Muscle layer of duodenum (tissue), 2 donors: ENCODE measurements around the gene STK17A.
A peak's percentile ranks its signal among the peaks of the same experiment; 100 is the strongest.

Experiments
- H3K27ac ChIP-seq: one replicate; pipeline ENCODE4 v1.7.0; 2013; ENCODE audit warnings: mild to moderate bottlenecking, low read length
- H3K27me3 ChIP-seq: one replicate; pipeline ENCODE4 v1.7.0; 2013; ENCODE audit warnings: low read depth, mild to moderate bottlenecking, control low read depth, low read length
- H3K36me3 ChIP-seq, 2 donors: one replicate each; pipeline ENCODE4 v1.7.0; 2013; ENCODE audit warnings: low read length in 2 of 2, control low read depth in 1 of 2, mild to moderate bottlenecking in 1 of 2; ENCODE audit not compliant: insufficient read depth in 2 of 2, control insufficient read depth in 1 of 2
- H3K4me1 ChIP-seq, 2 donors: one replicate each; pipeline ENCODE4 v1.7.0; 2013; ENCODE audit warnings: low read length in 2 of 2, mild to moderate bottlenecking in 2 of 2, control low read depth in 1 of 2, moderate library complexity in 1 of 2; ENCODE audit not compliant: insufficient read depth in 2 of 2, control insufficient read depth in 1 of 2
- H3K4me3 ChIP-seq, 2 donors: one replicate each; pipeline ENCODE4 v1.7.0; 2013; ENCODE audit warnings: low read length in 2 of 2, low read depth in 1 of 2, mild to moderate bottlenecking in 1 of 2
- H3K9me3 ChIP-seq, 2 donors: one replicate each; pipeline ENCODE4 v1.7.0; 2013; ENCODE audit warnings: low read length in 2 of 2, control low read depth in 1 of 2, mild to moderate bottlenecking in 1 of 2; ENCODE audit not compliant: control insufficient read depth in 1 of 2
- donor health status: healthy.

STK17A gene

DNA sequence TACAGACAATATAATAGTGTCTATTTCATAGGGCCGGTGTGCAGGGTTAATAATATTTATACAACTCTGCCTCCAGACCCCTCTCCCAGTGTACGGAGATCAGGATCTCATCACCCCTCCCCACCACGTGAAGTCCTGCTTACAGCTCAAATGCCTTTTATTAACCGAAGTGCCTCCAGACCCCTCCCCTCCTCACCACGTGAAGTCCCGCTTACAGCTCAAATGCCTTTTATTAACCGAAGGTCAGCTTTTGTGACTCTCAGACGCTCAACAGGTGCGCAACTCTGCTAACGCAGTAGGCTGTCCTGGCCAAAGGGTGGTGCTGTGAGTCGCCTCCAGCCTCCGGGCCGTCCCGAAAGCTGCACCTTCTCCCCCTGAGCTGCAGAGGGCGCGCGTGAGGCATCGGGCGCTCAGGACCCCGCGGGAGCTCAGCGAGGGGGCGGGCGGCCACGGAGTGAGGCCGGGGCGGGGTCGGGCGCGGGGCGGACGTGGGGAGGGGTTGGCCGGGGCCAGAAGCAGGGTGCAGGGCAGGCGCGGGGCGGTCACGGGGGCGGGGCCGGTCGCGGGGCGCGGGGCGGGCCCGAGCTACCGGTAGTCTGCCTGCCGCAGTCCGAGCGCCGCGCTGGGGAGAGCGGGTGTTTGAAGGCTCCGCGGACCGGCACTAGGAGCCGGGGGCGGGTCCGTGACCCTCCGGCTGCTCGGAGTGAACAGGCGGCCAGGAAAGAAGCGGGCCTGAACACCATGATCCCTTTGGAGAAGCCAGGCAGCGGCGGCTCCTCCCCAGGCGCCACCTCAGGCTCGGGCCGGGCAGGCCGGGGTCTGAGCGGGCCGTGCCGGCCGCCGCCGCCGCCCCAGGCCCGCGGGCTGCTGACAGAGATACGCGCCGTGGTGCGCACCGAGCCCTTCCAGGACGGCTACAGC, at the start of gene STK17A:
TSS of gene STK17A (plus strand) at position 606 of the 921 bp plus-strand sequence. CDS start at position 742, 136 bp downstream.
- peaks cover 0 to 13% of the 10 kb centered on the region in 2 donors for H3K4me1 ChIP-seq
- peak within 1 kb of the TSS; percentile 86 to 98 for H3K4me3 ChIP-seq
- peak within 1 kb of the TSS; percentile 94 for H3K27ac ChIP-seq
- H3K27me3 ChIP-seq: no peaks in the 10 kb centered on the region
- H3K9me3 ChIP-seq: no peaks in the 10 kb centered on the region
- peaks cover 0 to 11% of the 10 kb centered on the region in 2 donors for H3K36me3 ChIP-seq

DNA sequence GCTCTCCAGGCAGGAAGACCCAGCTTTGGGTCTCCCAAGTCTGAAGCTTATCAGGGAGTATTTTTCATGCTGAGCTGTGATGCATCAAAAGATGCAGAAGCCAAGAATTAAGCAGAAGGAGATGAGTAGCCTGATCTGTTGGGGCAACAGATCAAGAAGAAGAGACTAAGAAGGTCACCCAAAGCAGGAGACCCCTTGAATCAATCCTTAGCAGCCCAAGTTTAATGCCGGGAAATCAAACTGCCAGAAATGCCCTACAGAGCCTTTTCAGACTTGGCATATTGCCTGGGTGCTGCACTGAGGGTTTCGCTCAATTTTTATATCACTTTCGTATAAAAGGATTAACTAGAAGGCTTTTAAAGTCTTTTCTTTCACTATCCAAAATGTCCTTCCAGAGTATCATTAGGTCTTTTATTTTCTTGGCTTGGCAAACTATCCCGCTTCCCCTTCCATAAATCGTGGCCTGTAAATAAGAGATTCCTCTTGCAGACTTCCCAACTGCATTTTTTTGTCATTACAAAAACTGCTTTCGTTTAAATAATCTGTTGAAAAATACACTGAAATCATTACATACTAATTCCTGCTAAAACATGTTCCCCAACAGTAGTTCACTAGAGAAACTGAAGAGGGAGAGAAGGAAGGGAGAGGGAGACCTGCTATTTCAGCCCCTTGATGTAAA, 49.0 kb upstream of the STK17A start:
- peaks cover 0 to 9% of the 10 kb centered on the region in 2 donors for H3K4me1 ChIP-seq
- no peak overlapping the region for H3K4me3 ChIP-seq
- no peak overlapping the region for H3K27ac ChIP-seq
- H3K36me3 ChIP-seq: no peaks in the 10 kb centered on the region
- no peaks in the 10 kb centered on the region for H3K9me3 ChIP-seq
- H3K27me3 ChIP-seq: no peaks in the 10 kb centered on the region

DNA sequence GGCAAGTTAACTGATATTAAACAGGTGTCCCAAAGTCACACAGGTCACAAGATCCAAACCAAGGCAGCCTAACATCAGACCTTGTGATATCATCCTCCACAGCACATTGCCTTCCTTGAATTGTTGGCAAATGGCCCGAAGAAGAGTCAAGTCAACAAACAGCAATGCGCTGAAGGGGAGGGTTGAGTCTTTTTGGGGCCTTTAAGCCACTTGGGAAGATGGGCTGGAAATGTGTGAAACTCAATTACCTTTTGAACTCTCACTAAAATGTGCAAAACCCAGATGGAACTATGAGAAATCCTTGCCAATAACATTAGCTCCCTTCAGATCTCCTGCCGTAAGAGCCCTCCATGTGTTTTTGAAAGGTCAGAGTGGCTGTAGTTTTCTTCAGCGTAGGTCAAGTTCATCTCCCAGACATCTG, 47.9 kb upstream of the STK17A start:
- Histone ChIP-seq H3K27me3 (no peaks in the 10 kb centered on the region), H3K4me1 (peaks cover 0 to 9% of the 10 kb centered on the region in 2 donors), H3K36me3 (no peaks in the 10 kb centered on the region), H3K9me3 (no peaks in the 10 kb centered on the region), H3K4me3 (no peak overlapping the region), H3K27ac (no peak overlapping the region)

DNA sequence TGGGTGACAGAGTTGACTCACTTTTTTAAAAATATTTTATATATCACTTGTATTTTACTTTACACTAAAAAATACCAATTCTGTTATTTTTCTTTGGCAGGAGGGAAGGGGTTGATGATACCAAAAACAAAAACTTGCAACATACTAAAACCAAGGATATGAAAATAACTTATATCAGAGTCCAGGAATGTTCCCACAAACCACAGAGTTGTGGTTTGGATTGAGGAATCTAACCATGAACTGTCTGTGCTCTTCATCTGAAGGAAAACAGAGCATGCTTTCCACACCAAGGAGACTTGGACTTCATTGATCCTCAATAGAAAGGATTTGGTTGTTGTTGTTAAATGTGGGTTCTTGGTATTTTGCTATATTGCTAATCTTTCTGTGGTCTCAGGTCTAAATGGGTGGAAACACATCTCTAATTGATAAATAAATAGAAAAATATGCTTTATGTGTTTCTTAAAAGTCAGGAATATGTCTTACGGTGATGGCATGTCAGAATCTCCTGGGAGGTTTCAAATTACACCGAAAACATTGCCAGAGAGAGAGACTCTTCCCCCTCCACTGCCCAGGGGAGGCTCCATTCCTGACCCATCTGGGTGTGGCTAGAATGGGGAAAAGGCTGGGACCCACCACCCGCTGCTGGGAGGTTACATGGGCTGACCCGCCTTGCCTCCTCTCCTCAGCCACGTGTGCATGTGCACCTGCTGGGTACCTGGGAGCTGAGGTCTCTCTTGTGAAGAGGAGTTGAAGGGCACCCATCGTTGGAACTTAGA, 46.9 kb upstream of the STK17A start:
- Histone ChIP-seq H3K4me1 (peaks cover 0 to 9% of the 10 kb centered on the region in 2 donors), H3K27me3 (no peaks in the 10 kb centered on the region), H3K36me3 (no peaks in the 10 kb centered on the region), H3K9me3 (no peaks in the 10 kb centered on the region), H3K4me3 (no peak overlapping the region), H3K27ac (no peak overlapping the region)

DNA sequence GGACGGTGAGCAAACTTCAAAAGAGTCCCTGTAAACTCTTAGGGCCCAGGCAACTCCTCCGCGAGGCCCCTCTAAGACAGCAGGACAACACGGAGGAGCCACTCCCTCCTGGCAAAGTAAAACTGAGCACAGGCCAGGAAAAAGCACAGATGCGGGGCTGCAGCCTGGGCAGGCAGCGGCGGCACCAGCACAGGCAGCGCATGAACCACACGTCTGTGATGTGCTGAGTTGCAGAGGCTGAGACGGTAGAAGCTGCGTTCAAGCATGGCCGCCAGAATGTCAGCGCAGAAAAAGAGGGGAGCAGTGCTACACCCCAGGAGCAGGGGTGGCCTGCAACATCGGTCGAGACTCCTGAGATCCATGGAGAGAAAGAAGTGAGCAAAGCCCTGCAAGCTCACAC, 46.1 kb upstream of the STK17A start:
- Histone ChIP-seq H3K27me3 (no peaks in the 10 kb centered on the region), H3K4me1 (peaks cover 0 to 9% of the 10 kb centered on the region in 2 donors), H3K36me3 (no peaks in the 10 kb centered on the region), H3K9me3 (no peaks in the 10 kb centered on the region), H3K27ac (no peak overlapping the region), H3K4me3 (no peak overlapping the region)

DNA sequence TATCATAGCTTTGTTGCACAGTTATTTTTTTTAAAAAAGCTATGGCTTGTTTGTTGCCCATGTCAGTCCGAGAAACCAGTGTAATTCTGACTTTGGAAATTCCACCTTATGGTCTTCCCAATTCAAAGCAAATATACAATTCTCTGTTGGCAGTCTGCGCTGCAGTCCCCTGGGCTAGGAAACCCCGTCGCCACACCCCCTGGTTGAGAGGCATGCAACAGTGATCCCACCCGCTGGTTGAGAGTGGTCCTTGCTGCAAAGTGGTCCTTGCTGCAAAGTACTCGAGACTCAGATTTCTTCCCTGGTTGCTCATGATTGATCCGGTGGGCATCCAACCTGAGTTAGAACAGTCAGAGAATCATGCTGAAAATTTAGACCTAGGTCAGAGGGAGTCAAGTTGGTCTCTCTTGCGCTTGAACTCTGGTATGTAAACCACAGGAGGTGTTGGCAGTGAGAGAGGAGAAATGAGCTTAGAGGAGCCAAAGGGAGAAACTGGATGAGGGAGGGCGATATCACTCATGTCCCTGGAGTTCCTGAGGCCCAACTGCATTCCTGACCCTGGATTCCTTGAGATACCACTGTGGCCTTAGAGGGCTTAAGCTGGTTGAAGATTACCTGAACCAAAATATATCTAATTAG, 45.0 kb upstream of the STK17A start:
- Histone ChIP-seq H3K27ac (no peak overlapping the region), H3K9me3 (no peaks in the 10 kb centered on the region), H3K36me3 (no peaks in the 10 kb centered on the region), H3K27me3 (no peaks in the 10 kb centered on the region), H3K4me3 (no peak overlapping the region), H3K4me1 (peaks cover 0 to 9% of the 10 kb centered on the region in 2 donors)

DNA sequence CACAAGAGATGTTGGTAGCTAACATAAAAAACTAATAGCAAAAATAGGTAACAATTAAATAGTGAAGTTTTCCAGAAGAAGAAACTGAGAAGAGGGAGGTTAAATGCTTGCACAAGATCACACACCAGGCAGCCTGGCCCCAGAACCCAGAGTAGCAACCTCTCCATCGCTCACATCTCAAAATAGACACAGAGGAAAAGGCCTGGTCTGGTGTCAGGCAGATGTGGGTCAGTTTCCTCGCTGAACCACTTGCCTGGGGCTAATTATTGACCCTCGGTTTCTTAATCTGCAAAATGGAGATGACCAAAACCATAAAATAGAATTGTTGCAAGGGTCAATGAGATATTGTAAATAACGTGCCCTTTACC, 44.5 kb upstream of the STK17A start:
- Histone ChIP-seq H3K4me3 (no peak overlapping the region), H3K27me3 (no peaks in the 10 kb centered on the region), H3K4me1 (peaks cover 0 to 9% of the 10 kb centered on the region in 2 donors), H3K27ac (no peak overlapping the region), H3K36me3 (no peaks in the 10 kb centered on the region), H3K9me3 (no peaks in the 10 kb centered on the region)

- H3K27me3 ChIP-seq: no peaks in the 10 kb centered on the region
- H3K4me3 ChIP-seq: no peak overlapping the region
- H3K27ac ChIP-seq: no peak overlapping the region
- H3K9me3 ChIP-seq: no peaks in the 10 kb centered on the region
- H3K4me1 ChIP-seq: peaks cover 0 to 9% of the 10 kb centered on the region in 2 donors
- H3K36me3 ChIP-seq: no peaks in the 10 kb centered on the region
Observed at GRCh38 chr7:43540471-43540870, 42.4 kb upstream of the STK17A start.

GRCh38 chr7:43542716-43543115, 40.2 kb upstream of the STK17A start:
- no peaks in the 10 kb centered on the region for H3K27me3 ChIP-seq
- H3K36me3 ChIP-seq: no peaks in the 10 kb centered on the region
- H3K9me3 ChIP-seq: peaks cover 0 to 8% of the 10 kb centered on the region in 2 donors
- H3K27ac ChIP-seq: no peak overlapping the region
- peaks cover 0 to 8% of the 10 kb centered on the region in 2 donors for H3K4me1 ChIP-seq
- H3K4me3 ChIP-seq: no peak overlapping the region

DNA sequence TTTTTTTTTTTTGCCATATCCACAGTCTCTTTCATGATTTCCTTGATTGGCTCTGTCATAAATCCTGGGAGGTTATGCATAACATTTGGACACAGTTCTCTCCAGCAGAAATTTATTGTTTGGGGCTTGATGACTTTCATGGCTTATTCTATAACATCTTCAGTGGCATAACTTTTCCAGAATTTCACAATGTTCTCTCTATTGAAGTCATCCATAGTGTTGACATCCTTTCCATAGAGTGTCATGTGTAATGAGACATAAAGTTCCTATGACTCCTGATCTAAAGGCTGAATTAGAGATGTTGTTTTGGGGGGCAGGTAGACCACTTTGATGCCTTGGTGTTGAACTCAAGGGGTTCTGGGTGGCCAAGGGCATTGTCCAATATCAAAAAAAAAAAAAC, 36.7 kb upstream of the STK17A start:
- Histone ChIP-seq H3K9me3 (peaks cover 0 to 8% of the 10 kb centered on the region in 2 donors), H3K4me1 (no peaks in the 10 kb centered on the region), H3K27me3 (no peaks in the 10 kb centered on the region), H3K36me3 (no peaks in the 10 kb centered on the region), H3K27ac (no peak overlapping the region), H3K4me3 (no peak overlapping the region)
